GM12872 (cell line): ENCODE data around the gene ITGB1.

Source experiments
- CTCF ChIP-seq: IDR thresholded peaks from 3 replicates; pipeline ENCODE4 v1.5.1; 2011; ENCODE audit warnings: low read depth, mild to moderate bottlenecking, low read length, moderate library complexity; ENCODE audit not compliant: insufficient read depth

ITGB1 gene

GRCh38 chr10:32955299-32955772 is 2.7 kb downstream of the ITGB1 start:
- no peak for TF ChIP-seq CTCF

- no peak for TF ChIP-seq CTCF
These were observed 3.3 kb downstream of the ITGB1 start for GRCh38 chr10:32954545-32955298.

- TF ChIP-seq CTCF: no peak
These were observed 4.0 kb downstream of the ITGB1 start for GRCh38 chr10:32954080-32954479.

GRCh38 chr10:32953277-32953927 is 4.6 kb downstream of the ITGB1 start:
- TF ChIP-seq CTCF: no peak

- TF ChIP-seq CTCF: no peak
These were observed 5.3 kb downstream of the ITGB1 start for GRCh38 chr10:32952541-32953276.

GRCh38 chr10:32952094-32952493 is 5.9 kb downstream of the ITGB1 start:
- TF ChIP-seq CTCF: no peak

- no peak for TF ChIP-seq CTCF
These were observed 6.9 kb downstream of the ITGB1 start for GRCh38 chr10:32951111-32951510.
